22Rv1 (cell line): Measurements from ENCODE around the gene CLASP1.

Experiments
- CTCF ChIP-seq: fragments of 450-650 bp; IDR thresholded peaks from 2 replicates; pipeline ENCODE4 v1.5.1; 2017; ENCODE audit warnings: mild to moderate bottlenecking
- ZFX ChIP-seq: fragments of 450-650 bp; IDR thresholded peaks from 2 replicates; pipeline ENCODE4 v1.6.1; 2017; ENCODE audit warnings: antibody characterized with exemption, borderline replicate concordance

GRCh38 chr2:121480826-121481225 lies 168.4 kb downstream of the CLASP1 start:
- TF ChIP-seq CTCF, result no peak
- TF ChIP-seq ZFX, result no peak
